Osteocyte (in vitro differentiated cells): ENCODE results near the gene OR6B3. TPM values are rescaled to one million over a fixed set of nuclear protein-coding genes. Genes with fewer than 3 reads are reported as not detected.

Source experiments
- DNase-seq: peaks from one replicate; pipeline ENCODE4 v3.0.0; 2021; ENCODE audit warnings: mixed read lengths; ENCODE audit not compliant: unreplicated experiment; ENCODE audit errors: extremely low spot score
- H3K27ac Mint-ChIP-seq: one replicate; pipeline ENCODE4 v1.8.0; 2021; ENCODE audit warnings: mild to moderate bottlenecking, mixed read lengths; ENCODE audit not compliant: unreplicated experiment
- H3K27me3 Mint-ChIP-seq: one replicate; pipeline ENCODE4 v1.8.0; 2021; ENCODE audit warnings: mixed read lengths; ENCODE audit not compliant: unreplicated experiment
- H3K36me3 Mint-ChIP-seq: one replicate; pipeline ENCODE4 v1.8.0; 2021; ENCODE audit warnings: mixed read lengths; ENCODE audit not compliant: unreplicated experiment
- H3K4me1 Mint-ChIP-seq: one replicate; pipeline ENCODE4 v1.8.0; 2021; ENCODE audit warnings: mixed read lengths; ENCODE audit not compliant: unreplicated experiment
- H3K4me3 Mint-ChIP-seq: one replicate; pipeline ENCODE4 v1.8.0; 2021; ENCODE audit warnings: mild to moderate bottlenecking, moderate library complexity, mixed read lengths; ENCODE audit not compliant: unreplicated experiment
- H3K9me3 Mint-ChIP-seq: one replicate; pipeline ENCODE4 v1.8.0; 2021; ENCODE audit warnings: mixed read lengths; ENCODE audit not compliant: unreplicated experiment
- total RNA-seq: library from RNA; stranded (reverse); gene quantifications from 2 replicates; pipeline ENCODE4 v1.2.1, GENCODE V29; 2021
- TF ChIP-seq, protein P1 (sequence below): fragments of 200-600 bp; sonication (generic); IDR thresholded peaks from 2 replicates; pipeline ENCODE4 v1.5.0; 2021; ENCODE audit warnings: antibody characterized with exemption, mild to moderate bottlenecking, moderate library complexity

The OR6B3 gene
- total RNA-seq, 1 donor from 2014 or later = not detected

DNA sequence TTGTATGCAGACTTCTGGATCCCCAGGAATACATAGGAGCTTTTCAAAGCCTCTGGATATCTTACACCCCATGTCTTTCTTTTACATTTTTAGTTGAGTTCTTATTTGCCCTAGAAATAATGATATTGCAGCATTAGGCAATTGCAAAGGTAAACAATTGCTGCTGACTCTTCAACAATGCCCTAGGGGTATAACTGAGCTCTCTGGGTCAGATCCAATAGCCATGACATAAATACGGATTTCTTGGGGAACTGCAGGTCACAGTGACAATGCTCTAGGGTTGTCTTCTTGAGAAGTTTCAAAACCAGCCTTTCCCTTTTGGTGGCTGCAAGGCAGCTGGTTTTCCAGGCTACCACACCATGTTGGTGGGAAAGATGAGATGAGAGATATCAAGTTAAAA lies 16.5 kb upstream of the OR6B3 start:
- no peak overlapping the region for H3K4me3 Mint-ChIP-seq
- DNase-seq = no peak
- no peaks in the 10 kb centered on the region for H3K9me3 Mint-ChIP-seq
- H3K4me1 Mint-ChIP-seq = no peaks in the 10 kb centered on the region
- no peak overlapping the region for H3K27ac Mint-ChIP-seq
- TF ChIP-seq, protein P1, sequence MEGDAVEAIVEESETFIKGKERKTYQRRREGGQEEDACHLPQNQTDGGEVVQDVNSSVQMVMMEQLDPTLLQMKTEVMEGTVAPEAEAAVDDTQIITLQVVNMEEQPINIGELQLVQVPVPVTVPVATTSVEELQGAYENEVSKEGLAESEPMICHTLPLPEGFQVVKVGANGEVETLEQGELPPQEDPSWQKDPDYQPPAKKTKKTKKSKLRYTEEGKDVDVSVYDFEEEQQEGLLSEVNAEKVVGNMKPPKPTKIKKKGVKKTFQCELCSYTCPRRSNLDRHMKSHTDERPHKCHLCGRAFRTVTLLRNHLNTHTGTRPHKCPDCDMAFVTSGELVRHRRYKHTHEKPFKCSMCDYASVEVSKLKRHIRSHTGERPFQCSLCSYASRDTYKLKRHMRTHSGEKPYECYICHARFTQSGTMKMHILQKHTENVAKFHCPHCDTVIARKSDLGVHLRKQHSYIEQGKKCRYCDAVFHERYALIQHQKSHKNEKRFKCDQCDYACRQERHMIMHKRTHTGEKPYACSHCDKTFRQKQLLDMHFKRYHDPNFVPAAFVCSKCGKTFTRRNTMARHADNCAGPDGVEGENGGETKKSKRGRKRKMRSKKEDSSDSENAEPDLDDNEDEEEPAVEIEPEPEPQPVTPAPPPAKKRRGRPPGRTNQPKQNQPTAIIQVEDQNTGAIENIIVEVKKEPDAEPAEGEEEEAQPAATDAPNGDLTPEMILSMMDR = no peak
- H3K27me3 Mint-ChIP-seq = peaks cover 43% of the 10 kb centered on the region
- no peaks in the 10 kb centered on the region for H3K36me3 Mint-ChIP-seq

DNA sequence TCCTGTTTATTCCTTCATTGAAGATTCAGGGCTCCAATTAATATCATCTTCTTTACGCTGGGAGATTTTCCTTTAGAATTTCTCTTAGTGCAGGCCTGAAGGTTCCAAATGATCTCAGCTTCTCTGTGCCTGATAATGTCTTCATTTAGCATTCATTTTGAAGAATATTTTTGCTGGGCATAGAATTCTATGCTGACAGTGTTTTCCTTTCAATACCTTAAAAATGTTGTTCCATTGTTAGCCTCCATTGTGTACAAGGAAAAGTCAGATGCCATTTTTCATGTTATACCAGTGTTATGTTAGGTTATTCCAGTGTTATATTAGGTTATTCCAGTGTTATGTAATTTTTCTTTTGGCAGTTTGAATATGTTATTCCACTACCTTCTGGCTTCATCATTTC lies 14.9 kb upstream of the OR6B3 start:
- Mint-ChIP-seq H3K4me3 (no peak overlapping the region), H3K9me3 (no peaks in the 10 kb centered on the region), H3K4me1 (no peaks in the 10 kb centered on the region), H3K36me3 (no peaks in the 10 kb centered on the region), H3K27me3 (peaks cover 56% of the 10 kb centered on the region), H3K27ac (no peak overlapping the region)
- TF ChIP-seq, protein P1 = no peak
- no peak for DNase-seq

DNA sequence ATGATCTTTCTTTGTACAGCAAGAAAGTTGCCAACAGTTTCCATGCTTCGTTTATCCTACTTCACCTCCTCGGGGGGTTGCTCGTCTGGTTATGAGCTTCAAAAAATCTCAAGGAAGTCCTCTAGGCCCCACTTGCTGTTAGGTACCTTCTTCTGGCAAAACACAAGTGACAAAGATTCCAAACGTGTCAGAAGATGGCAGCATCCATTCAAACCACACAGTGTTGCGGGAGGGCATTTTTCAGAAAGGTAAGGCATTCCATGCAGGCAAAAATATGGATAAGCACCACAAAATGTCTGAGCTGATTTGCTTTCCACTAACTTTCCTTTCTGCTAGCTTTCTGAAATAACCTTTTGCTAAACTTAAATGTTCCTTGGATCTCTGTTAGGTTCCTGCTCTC lies 13.2 kb upstream of the OR6B3 start:
- no peaks in the 10 kb centered on the region for H3K4me1 Mint-ChIP-seq
- DNase-seq = no peak
- H3K36me3 Mint-ChIP-seq = no peaks in the 10 kb centered on the region
- H3K27ac Mint-ChIP-seq = no peak overlapping the region
- TF ChIP-seq, protein P1 = no peak
- peaks cover 69% of the 10 kb centered on the region for H3K27me3 Mint-ChIP-seq
- no peak overlapping the region for H3K4me3 Mint-ChIP-seq
- H3K9me3 Mint-ChIP-seq = no peaks in the 10 kb centered on the region

DNA sequence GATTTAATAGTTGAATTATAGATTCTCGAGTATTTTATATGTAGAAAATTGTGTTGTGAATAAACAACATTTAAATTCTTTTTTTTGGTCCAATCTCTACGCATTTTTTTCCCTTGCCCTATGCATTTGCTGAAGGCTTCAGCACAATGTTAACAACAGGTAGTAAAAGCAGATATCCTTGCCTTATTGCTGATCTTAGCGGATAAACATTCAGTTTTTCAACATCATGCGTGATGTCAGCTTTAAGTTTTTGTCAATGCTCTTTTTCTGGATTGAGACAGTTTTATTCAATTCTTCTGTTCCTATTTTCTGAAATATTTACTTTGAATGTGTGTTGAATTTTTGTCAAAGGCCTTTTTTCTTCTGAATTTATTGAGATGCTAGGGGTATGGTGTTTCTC lies 11.6 kb upstream of the OR6B3 start:
- TF ChIP-seq, protein P1 = no peak
- Mint-ChIP-seq H3K9me3 (no peaks in the 10 kb centered on the region), H3K4me3 (no peak overlapping the region), H3K4me1 (no peaks in the 10 kb centered on the region), H3K27me3 (peaks cover 66% of the 10 kb centered on the region), H3K27ac (no peak overlapping the region), H3K36me3 (no peaks in the 10 kb centered on the region)
- no peak for DNase-seq

DNA sequence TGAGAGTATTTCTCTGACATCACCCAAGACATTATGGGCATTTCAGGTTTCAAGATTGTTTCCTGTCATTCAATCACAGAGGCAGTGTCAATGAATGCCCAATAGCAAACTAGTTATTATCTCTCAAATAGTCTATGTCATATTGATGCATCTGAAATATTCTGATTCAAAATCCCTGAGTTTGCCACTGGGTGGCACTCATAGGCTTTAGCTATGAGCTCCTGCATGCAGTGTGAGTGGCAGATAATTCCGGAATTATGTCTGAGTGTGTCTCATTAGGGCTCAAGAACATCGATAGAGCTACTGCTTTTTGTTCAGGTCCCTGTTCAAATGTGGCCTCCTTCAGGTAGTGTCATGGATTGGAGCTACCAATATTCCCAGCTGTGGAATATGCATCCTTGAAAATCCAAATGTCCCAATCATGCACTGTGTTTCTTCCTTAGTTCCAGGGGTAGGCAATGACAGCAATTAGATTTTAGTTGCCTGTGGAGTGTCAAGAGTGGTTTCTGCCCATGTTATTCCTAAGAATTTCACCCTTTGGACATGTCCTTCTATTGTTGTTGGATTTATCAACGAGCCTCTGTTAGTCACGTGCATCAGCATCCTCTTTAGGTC lies 7.8 kb upstream of the OR6B3 start:
- Mint-ChIP-seq H3K4me1 (no peaks in the 10 kb centered on the region), H3K4me3 (no peak overlapping the region), H3K9me3 (no peaks in the 10 kb centered on the region), H3K27ac (no peak overlapping the region), H3K27me3 (peaks cover 53% of the 10 kb centered on the region), H3K36me3 (no peaks in the 10 kb centered on the region)
- TF ChIP-seq, protein P1 = peak; percentile 77
- DNase-seq = no peak
